ENCODE data around the gene CDKN2B-AS1. TPM values are rescaled to one million over a fixed set of nuclear protein-coding genes. Genes with fewer than 3 reads are reported as not detected.

The CDKN2B-AS1 gene
- total and polyA plus RNA-seq, 8 donors = 0.24 to 0.92 (median 0.55) TPM; not detected in 3

GRCh38 chr9:21982861-21983560, 11.6 kb upstream of the CDKN2B-AS1 start:
- no peaks in the 10 kb centered on the region for H3K4me1 ChIP-seq
- intact Hi-C loops (cut with DNase I) = no loop called here
- no peak overlapping the region for H3K27ac ChIP-seq
- FAIRE-seq = peak; percentile 13
- TF ChIP-seq CTCF (IDR thresholded peaks at IDR 0.05) = no peak
- H3K9me3 ChIP-seq = no peaks in the 10 kb centered on the region
- DNase-seq = no peak
- no peak overlapping the region for H3K4me3 ChIP-seq
- no peak for ATAC-seq
- WGBS, 2 donors = 71 to 73% methylated on average over 1 of the region's 1 CpG
- peaks cover 0 to 51% (median 12%) of the 10 kb centered on the region in 4 donors for H3K27me3 ChIP-seq
- no peaks in the 10 kb centered on the region for H3K36me3 ChIP-seq

- peaks cover 0 to 51% (median 15%) of the 10 kb centered on the region in 4 donors for H3K27me3 ChIP-seq
- no peak for ATAC-seq
- DNase-seq = no peak
- no peak for FAIRE-seq
- no peaks in the 10 kb centered on the region for H3K4me1 ChIP-seq
- intact Hi-C loops (cut with DNase I) = no loop called here
- no peak overlapping the region for H3K27ac ChIP-seq
- 77 to 88% methylated on average over 1 of the region's 1 CpG for WGBS, 2 donors
- no peak for TF ChIP-seq CTCF (IDR thresholded peaks at IDR 0.05)
- no peaks in the 10 kb centered on the region for H3K36me3 ChIP-seq
- no peak overlapping the region for H3K4me3 ChIP-seq
- H3K9me3 ChIP-seq = no peaks in the 10 kb centered on the region
Observed at GRCh38 chr9:21983561-21983935, 11.0 kb upstream of the CDKN2B-AS1 start.

- no peak for TF ChIP-seq CTCF (IDR thresholded peaks at IDR 0.05)
- Histone ChIP-seq H3K4me1 (no peaks in the 10 kb centered on the region), H3K4me3 (no peak overlapping the region), H3K9me3 (no peaks in the 10 kb centered on the region), H3K27ac (no peak overlapping the region), H3K36me3 (no peaks in the 10 kb centered on the region), H3K27me3 (peaks cover 3 to 49% (median 15%) of the 10 kb centered on the region in 4 donors)
- intact Hi-C loops (cut with DNase I) = no loop called here
- DNase-seq (no peak), ATAC-seq (no peak), FAIRE-seq (no peak)
Observed at GRCh38 chr9:21984101-21984500, 10.5 kb upstream of the CDKN2B-AS1 start.

- intact Hi-C loops (cut with DNase I) = no loop called here
- no peak for FAIRE-seq
Observed at GRCh38 chr9:21985964-21986667, 8.5 kb upstream of the CDKN2B-AS1 start.

More at GRCh38 chr9:21985964-21986667, 8.5 kb upstream of the CDKN2B-AS1 start:
- H3K4me3 ChIP-seq = no peak overlapping the region
- H3K9me3 ChIP-seq = no peaks in the 10 kb centered on the region
- no peak overlapping the region for H3K27ac ChIP-seq
- ATAC-seq (no peak), DNase-seq (no peak)
- peaks cover 6 to 61% (median 17%) of the 10 kb centered on the region in 4 donors for H3K27me3 ChIP-seq
- H3K36me3 ChIP-seq = no peaks in the 10 kb centered on the region
- no peak for TF ChIP-seq CTCF (IDR thresholded peaks at IDR 0.05)
- WGBS, 2 donors = 73 to 80% methylated on average over 5 of the region's 5 CpGs
- H3K4me1 ChIP-seq = no peaks in the 10 kb centered on the region
